ENCODE results near the gene IRS1. TPM values are rescaled to one million over a fixed set of nuclear protein-coding genes. Genes with fewer than 3 reads are reported as not detected.

The IRS1 gene
- polyA plus RNA-seq, 1 donor (not counting 4 experiments of a cell fraction or from before 2014, with no cell fraction given) = 11.2 TPM

DNA sequence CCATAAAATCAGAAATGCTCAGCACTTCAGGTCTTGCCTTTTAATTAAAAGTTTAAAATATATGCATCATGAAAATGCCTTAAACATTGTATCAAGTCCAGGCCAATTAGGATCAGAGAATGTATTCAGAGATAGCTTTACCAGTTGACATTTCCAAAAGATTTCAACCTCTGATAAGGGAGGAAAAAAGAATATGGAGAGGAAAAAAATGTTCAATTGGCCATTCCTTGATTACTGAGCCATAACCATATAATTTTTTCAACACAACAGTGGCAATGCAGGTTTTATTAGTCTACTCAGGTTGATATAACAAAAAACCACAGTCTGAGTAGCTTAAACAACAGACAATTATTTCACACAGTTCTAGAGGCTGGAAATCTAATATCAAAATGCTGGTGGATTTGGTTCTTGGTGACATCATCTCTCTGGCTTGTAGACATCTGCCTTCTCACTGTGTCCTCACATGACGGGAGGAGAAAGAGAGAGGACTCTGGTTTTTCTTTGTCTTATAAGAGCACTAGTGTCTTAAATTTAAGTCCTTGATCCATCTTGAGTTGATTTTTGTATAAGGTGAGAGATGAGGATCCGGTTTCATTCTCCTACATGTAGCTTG, 111.9 kb downstream of the IRS1 start:
- Histone ChIP-seq H3K9me1 (ENCODE audit: control insufficient read depth, extremely low read depth, insufficient read depth, low read length) (no peaks in the 10 kb centered on the region), H4K20me1 (ENCODE audit: control insufficient read depth, extremely low read depth, insufficient read depth, low read length) (no peaks in the 10 kb centered on the region), H3K27ac (ENCODE audit: control insufficient read depth, insufficient read depth, low read length) (no peak overlapping the region), H3K4me2 (ENCODE audit: control insufficient read depth, extremely low read depth, insufficient read depth, low read depth, low read length) (no peak overlapping the region), H2AFZ (ENCODE audit: control insufficient read depth, low read length) (no peak overlapping the region), H3K4me1 (ENCODE audit: control insufficient read depth, extremely low read depth, insufficient read depth, low read length) (peaks cover 23% of the 10 kb centered on the region), H3K36me3 (ENCODE audit: control insufficient read depth in 2 of 2, extremely low read depth in 1 of 2, insufficient read depth in 2 of 2, low read length in 2 of 2) (no peaks in the 10 kb centered on the region), H3K9ac (ENCODE audit: control insufficient read depth, extremely low read depth, insufficient read depth, low read length) (no peak overlapping the region), H3K4me3 (ENCODE audit: control insufficient read depth in 2 of 3, extremely low read depth in 1 of 3, insufficient read depth in 2 of 3, low read depth in 1 of 3, low read length in 3 of 3) (no peak overlapping the region), H3K79me2 (ENCODE audit: control insufficient read depth, insufficient read depth, low read length) (no peaks in the 10 kb centered on the region), H3K27me3 (ENCODE audit: control insufficient read depth, extremely low read depth, insufficient read depth, low read length) (no peaks in the 10 kb centered on the region), H3K9me3 (ENCODE audit: control insufficient read depth, low read depth, low read length) (no peaks in the 10 kb centered on the region)
- TF ChIP-seq EZH2 (IDR thresholded peaks at IDR 0.05; ENCODE audit: low read length) = no peak
- no peak for TF ChIP-seq CTCF (optimal IDR thresholded peaks at IDR 0.05 in 1 of 3, IDR thresholded peaks at IDR 0.05 in 1 of 3, conservative IDR thresholded peaks at IDR 0.05 in 1 of 3; ENCODE audit: extremely low read depth in 1 of 3, insufficient read depth in 2 of 3, low read length in 3 of 3)
- FAIRE-seq (no peak), DNase-seq (ENCODE audit: low read depth, low spot score) (no peak)
- dilution Hi-C loops (cut with MboI; ENCODE audit: extremely low pct_ligation_motif_present, low sequenced_read_pairs) = no loop called here

- no peaks in the 10 kb centered on the region for H3K9me1 ChIP-seq (ENCODE audit: control insufficient read depth, extremely low read depth, insufficient read depth, low read length)
- FAIRE-seq = no peak
- no peaks in the 10 kb centered on the region for H4K20me1 ChIP-seq (ENCODE audit: control insufficient read depth, extremely low read depth, insufficient read depth, low read length)
- H2AFZ ChIP-seq (ENCODE audit: control insufficient read depth, low read length) = no peak overlapping the region
- H3K27ac ChIP-seq (ENCODE audit: control insufficient read depth, insufficient read depth, low read length) = no peak overlapping the region
- no peaks in the 10 kb centered on the region for H3K9me3 ChIP-seq (ENCODE audit: control insufficient read depth, low read depth, low read length)
- H3K27me3 ChIP-seq (ENCODE audit: control insufficient read depth, extremely low read depth, insufficient read depth, low read length) = no peaks in the 10 kb centered on the region
- H3K79me2 ChIP-seq (ENCODE audit: control insufficient read depth, insufficient read depth, low read length) = no peaks in the 10 kb centered on the region
- no peak overlapping the region for H3K9ac ChIP-seq (ENCODE audit: control insufficient read depth, extremely low read depth, insufficient read depth, low read length)
- H3K4me3 ChIP-seq (ENCODE audit: control insufficient read depth in 2 of 3, extremely low read depth in 1 of 3, insufficient read depth in 2 of 3, low read depth in 1 of 3, low read length in 3 of 3) = no peak overlapping the region
- no peak for DNase-seq (ENCODE audit: low read depth, low spot score)
- no peak overlapping the region for H3K4me2 ChIP-seq (ENCODE audit: control insufficient read depth, extremely low read depth, insufficient read depth, low read depth, low read length)
- H3K36me3 ChIP-seq (ENCODE audit: control insufficient read depth in 2 of 2, extremely low read depth in 1 of 2, insufficient read depth in 2 of 2, low read length in 2 of 2) = no peaks in the 10 kb centered on the region
- dilution Hi-C loops (cut with MboI; ENCODE audit: extremely low pct_ligation_motif_present, low sequenced_read_pairs) = no loop called here
- no peak for TF ChIP-seq EZH2 (IDR thresholded peaks at IDR 0.05; ENCODE audit: low read length)
- TF ChIP-seq CTCF (optimal IDR thresholded peaks at IDR 0.05 in 1 of 3, IDR thresholded peaks at IDR 0.05 in 1 of 3, conservative IDR thresholded peaks at IDR 0.05 in 1 of 3; ENCODE audit: extremely low read depth in 1 of 3, insufficient read depth in 2 of 3, low read length in 3 of 3) = no peak
- peaks cover 19% of the 10 kb centered on the region for H3K4me1 ChIP-seq (ENCODE audit: control insufficient read depth, extremely low read depth, insufficient read depth, low read length)
Observed at GRCh38 chr2:226684563-226684959, 115.1 kb downstream of the IRS1 start.

Data from keratinocyte (primary cell).